Endothelial cell of umbilical vein (primary cell): ENCODE data around the gene GPR107. TPM values are rescaled to one million over a fixed set of nuclear protein-coding genes. Genes with fewer than 3 reads are reported as not detected.
A peak's percentile ranks its signal among the peaks of the same experiment; 100 is the strongest.

Source experiments
- BruUV-seq: library from RNA; stranded (reverse); fragments of 400-500 nt; replicated peaks from 2 replicates; lab custom pipeline; 2021; lab: Mats Ljungman, UMichigan
- CTCF ChIA-PET: fragments of 300-600, 350-600 bp; sonication (Branson Sonifier 250); formaldehyde crosslinking; loops from one replicate; lab custom pipeline; 2021; ENCODE audit warnings: antibody characterized with exemption, inconsistent platforms; lab: Charles Lee
- POLR2A ChIA-PET: fragments of 300-600, 350-600 bp; sonication (Branson Sonifier 250); formaldehyde crosslinking; loops from one replicate; lab custom pipeline; 2021; ENCODE audit warnings: antibody characterized with exemption, inconsistent platforms; lab: Charles Lee
- DNase-seq: peaks from one replicate; pipeline ENCODE4 v3.0.0-alpha.2; 2011; ENCODE audit warnings: low read depth, low spot score
- FAIRE-seq: peaks from 2 replicates; lab custom pipeline; 2011; peaks lifted over from hg19 to GRCh38; lab: Jason Lieb, UNC
- H2AFZ ChIP-seq: 2 replicates; pipeline ENCODE4 v1.6.0; 2012; ENCODE audit warnings: low read depth, low read length, control low read depth, inconsistent platforms
- H3K27ac ChIP-seq: 2 replicates; pipeline ENCODE4 v1.5.1; 2011; ENCODE audit warnings: low read depth, mild to moderate bottlenecking, control low read depth, low read length, moderate library complexity; ENCODE audit not compliant: insufficient read depth
- H3K27me3 ChIP-seq, 2 experiments: 2 replicates each; pipeline versions ENCODE4 v1.6.0 to v1.6.1; 2011; ENCODE audit warnings: low read length in 2 of 2, mixed read lengths in 1 of 2; ENCODE audit not compliant: control insufficient read depth in 2 of 2, insufficient read depth in 2 of 2
- H3K36me3 ChIP-seq, 2 experiments: 2 replicates in 1 of 2; 3 replicates in 1 of 2; pipeline ENCODE4 v1.5.1; 2011; ENCODE audit warnings: low read length in 2 of 2, mild to moderate bottlenecking in 1 of 2, moderate library complexity in 1 of 2; ENCODE audit not compliant: control insufficient read depth in 2 of 2, insufficient read depth in 2 of 2; ENCODE audit errors: extremely low read depth in 1 of 2
- H3K4me1 ChIP-seq: 3 replicates; pipeline ENCODE4 v1.5.1; 2011; ENCODE audit warnings: mild to moderate bottlenecking, low read length; ENCODE audit not compliant: control insufficient read depth, insufficient read depth; ENCODE audit errors: extremely low read depth
- H3K4me2 ChIP-seq: 2 replicates; pipeline ENCODE4 v1.6.1; 2011; ENCODE audit warnings: low read length, control low read depth, mixed read lengths; ENCODE audit not compliant: insufficient read depth
- H3K4me3 ChIP-seq, 3 experiments: fragments of 200-600 bp in 1 of 3; sonication (generic), shearing (Covaris generic) in 1 of 3; replicated peaks in 1 of 3; 2 replicates each; pipeline ENCODE4 v1.5.1; 2011 to 2016; ENCODE audit warnings: control low read depth in 3 of 3, low read length in 3 of 3, mild to moderate bottlenecking in 2 of 3, inconsistent platforms in 1 of 3, low read depth in 1 of 3, moderate library complexity in 1 of 3; ENCODE audit not compliant: insufficient read depth in 1 of 3
- H3K79me2 ChIP-seq: 2 replicates; pipeline ENCODE4 v1.6.0; 2012; ENCODE audit warnings: low read length, inconsistent platforms; ENCODE audit not compliant: control insufficient read depth, insufficient read depth
- H3K9ac ChIP-seq: replicated peaks from 2 replicates; pipeline ENCODE3; 2011; ENCODE audit warnings: low read length, control low read depth; ENCODE audit not compliant: insufficient read depth; ENCODE audit errors: extremely low read depth
- H3K9me1 ChIP-seq: replicated peaks from 3 replicates; pipeline ENCODE4 v1.6.0; 2011; ENCODE audit warnings: mild to moderate bottlenecking, low read length; ENCODE audit not compliant: control insufficient read depth, insufficient read depth; ENCODE audit errors: extremely low read depth
- H3K9me3 ChIP-seq: replicated peaks from 2 replicates; pipeline ENCODE4 v1.5.1; 2012; ENCODE audit warnings: low read length, inconsistent platforms; ENCODE audit not compliant: control insufficient read depth, insufficient read depth
- H4K20me1 ChIP-seq: replicated peaks from 2 replicates; pipeline ENCODE3; 2011; ENCODE audit warnings: mild to moderate bottlenecking, low read length; ENCODE audit not compliant: control insufficient read depth, insufficient read depth; ENCODE audit errors: extremely low read depth
- EZH2 ChIP-seq: IDR thresholded peaks from 2 replicates; pipeline ENCODE4 v1.6.1; 2012; ENCODE audit warnings: borderline replicate concordance, low read depth, mild to moderate bottlenecking, moderate library complexity, low read length, inconsistent platforms; ENCODE audit not compliant: severe bottlenecking
- FOS ChIP-seq: IDR thresholded peaks from 2 replicates; pipeline ENCODE4 v1.6.1; 2011; ENCODE audit warnings: mild to moderate bottlenecking, low read length, moderate library complexity, borderline replicate concordance; ENCODE audit not compliant: insufficient read depth
- GATA2 ChIP-seq: IDR thresholded peaks from 2 replicates; pipeline ENCODE4 v1.7.0; 2011; ENCODE audit warnings: low read depth, mild to moderate bottlenecking, moderate library complexity, mixed read lengths, low read length; ENCODE audit not compliant: insufficient read length, insufficient read depth
- JUN ChIP-seq: IDR thresholded peaks from 2 replicates; pipeline ENCODE4 v1.6.1; 2011; ENCODE audit warnings: borderline replicate concordance, low read depth; ENCODE audit not compliant: insufficient read length, insufficient read depth
- MYC ChIP-seq: IDR thresholded peaks from one replicate; pipeline ENCODE4 v1.6.1; 2011; ENCODE audit warnings: mild to moderate bottlenecking, low read depth, low read length
- POLR2A ChIP-seq: IDR thresholded peaks from 2 replicates; pipeline ENCODE4 v1.6.1; 2012; ENCODE audit warnings: low read depth, mild to moderate bottlenecking, control low read depth, low read length
- POLR2AphosphoS5 ChIP-seq: IDR thresholded peaks from 2 replicates; pipeline ENCODE4 v1.6.1; 2012; ENCODE audit warnings: low read depth, mild to moderate bottlenecking, control low read depth, low read length, moderate library complexity; ENCODE audit not compliant: insufficient read depth
- dilution Hi-C: fragments of 300-500 bp; cut with MboI; formaldehyde crosslinking; loops from one replicate; pipeline ENCODE4 v1.15.0; 2019; ENCODE audit warnings: low sequenced_read_pairs; ENCODE audit not compliant: extremely low pct_ligation_motif_present
- intact Hi-C: fragments of 100-400 bp; cut with micrococcal nuclease; formaldehyde crosslinking; loops from one replicate; pipeline ENCODE4 v1.10.0; 2022
- polyA plus RNA-seq, 4 experiments: library from polyadenylated mRNA; depleted of rRNA in 3 of 4; stranded (reverse) in 3 of 4; unstranded in 1 of 4; fragments of >200 nt; gene quantifications; 2 replicates each; pipeline versions ENCODE4 v1.2.1 to v1.2.3, GENCODE V29; 2011 to 2012; ENCODE audit warnings: missing spikeins in 1 of 4
- total RNA-seq: library from RNA; stranded (reverse); gene quantifications from 2 replicates; pipeline ENCODE4 v1.2.3, GENCODE V29; 2021
- TF ChIP-seq, protein P1 (sequence below): IDR thresholded peaks from 2 replicates; pipeline ENCODE4 v1.6.1; 2011; ENCODE audit not compliant: insufficient read depth, insufficient read length
- TF ChIP-seq, protein P2 (sequence below), 2 donors: IDR thresholded peaks; 1 replicate in 1 of 2; 2 replicates in 1 of 2; pipeline ENCODE4 v1.5.1; 2011; ENCODE audit warnings: low read length in 2 of 2, mild to moderate bottlenecking in 2 of 2, moderate library complexity in 2 of 2, control low read depth in 1 of 2, inconsistent platforms in 1 of 2, low read depth in 1 of 2; ENCODE audit not compliant: insufficient read depth in 1 of 2; ENCODE audit errors: extremely low read depth in 1 of 2

GPR107 gene
- total and polyA plus RNA-seq, 2 donors (not counting 3 experiments of a cell fraction or from before 2014, with no cell fraction given) = 27.2 to 38.9 TPM

DNA sequence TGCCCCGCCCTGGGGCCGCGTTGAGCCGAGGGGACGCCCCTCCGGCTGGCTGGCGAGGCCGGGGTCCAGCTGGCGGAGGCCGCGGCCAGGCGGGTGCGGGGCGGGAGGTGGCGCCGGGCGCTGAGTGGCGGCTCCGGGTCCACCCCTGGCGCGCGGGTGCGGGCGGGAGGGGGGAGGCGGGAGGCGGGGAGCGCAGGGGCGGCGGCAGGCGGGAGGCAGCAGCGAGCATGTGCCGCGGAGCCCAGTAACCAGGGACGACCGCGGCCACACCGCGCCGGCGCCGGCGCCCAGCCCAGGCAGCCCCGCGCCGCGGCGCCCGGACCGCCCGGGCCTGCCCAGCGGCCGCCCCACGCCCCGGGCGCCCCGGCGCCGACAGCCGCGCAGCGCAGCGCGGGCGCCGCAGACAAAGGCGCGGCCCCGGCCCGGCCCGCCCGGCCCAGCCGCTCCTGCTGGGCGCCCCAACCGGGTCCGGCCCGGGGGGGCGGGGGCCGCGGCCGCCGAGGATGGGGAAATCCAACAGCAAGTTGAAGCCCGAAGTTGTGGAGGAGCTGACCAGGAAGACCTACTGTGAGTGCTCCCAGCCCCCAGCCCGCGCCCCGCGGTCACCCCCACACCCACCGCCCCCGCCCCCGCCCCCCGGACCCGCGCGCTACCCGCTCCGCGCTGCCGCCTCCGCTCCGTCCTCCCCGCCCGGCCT, 118.6 kb downstream of the GPR107 start, which contains the start of gene NCS1:
TSS of gene NCS1 (plus strand) at position 244 of the 697 bp plus-strand sequence. CDS start at position 504, 260 bp downstream.
- intact Hi-C loops = loop anchor here (2.0 kb wide), 1 partner anchor 66 kb away; no protein-coding TSS in a partner anchor

More for the DNA sequence above, 118.6 kb downstream of the GPR107 start, which contains the start of gene NCS1:
- no peaks in the 10 kb centered on the region for H3K27me3 ChIP-seq
- peak within 1 kb of the TSS; percentile 43 for H3K27ac ChIP-seq
- H3K4me2 ChIP-seq = peak within 1 kb of the TSS; percentile 78
- DNase-seq = peak; percentile 36
- H2AFZ ChIP-seq = peak within 1 kb of the TSS; percentile 95
- peak within 1 kb of the TSS; percentile 69 for H3K9ac ChIP-seq
- POLR2A ChIA-PET = no interaction called here
- H3K36me3 ChIP-seq = peaks cover 0 to 4% of the 10 kb centered on the region in 2 experiments
- FAIRE-seq = no peak
- H3K4me3 ChIP-seq = peak within 1 kb of the TSS; percentile 47 to 60 (median 54)
- H3K9me1 ChIP-seq = no peaks in the 10 kb centered on the region
- dilution Hi-C loops = no loop called here
- CTCF ChIA-PET = no interaction called here
- H4K20me1 ChIP-seq = no peaks in the 10 kb centered on the region
- H3K4me1 ChIP-seq = peaks cover 9% of the 10 kb centered on the region
- BruUV-seq = no TSS peak
- H3K9me3 ChIP-seq = no peaks in the 10 kb centered on the region
- TF ChIP-seq POLR2AphosphoS5 = no peak
- TF ChIP-seq EZH2 = no peak
- TF ChIP-seq, protein P1, sequence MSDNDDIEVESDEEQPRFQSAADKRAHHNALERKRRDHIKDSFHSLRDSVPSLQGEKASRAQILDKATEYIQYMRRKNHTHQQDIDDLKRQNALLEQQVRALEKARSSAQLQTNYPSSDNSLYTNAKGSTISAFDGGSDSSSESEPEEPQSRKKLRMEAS = no peak
- TF ChIP-seq FOS = no peak
- no peak for TF ChIP-seq JUN
- TF ChIP-seq, protein P2, sequence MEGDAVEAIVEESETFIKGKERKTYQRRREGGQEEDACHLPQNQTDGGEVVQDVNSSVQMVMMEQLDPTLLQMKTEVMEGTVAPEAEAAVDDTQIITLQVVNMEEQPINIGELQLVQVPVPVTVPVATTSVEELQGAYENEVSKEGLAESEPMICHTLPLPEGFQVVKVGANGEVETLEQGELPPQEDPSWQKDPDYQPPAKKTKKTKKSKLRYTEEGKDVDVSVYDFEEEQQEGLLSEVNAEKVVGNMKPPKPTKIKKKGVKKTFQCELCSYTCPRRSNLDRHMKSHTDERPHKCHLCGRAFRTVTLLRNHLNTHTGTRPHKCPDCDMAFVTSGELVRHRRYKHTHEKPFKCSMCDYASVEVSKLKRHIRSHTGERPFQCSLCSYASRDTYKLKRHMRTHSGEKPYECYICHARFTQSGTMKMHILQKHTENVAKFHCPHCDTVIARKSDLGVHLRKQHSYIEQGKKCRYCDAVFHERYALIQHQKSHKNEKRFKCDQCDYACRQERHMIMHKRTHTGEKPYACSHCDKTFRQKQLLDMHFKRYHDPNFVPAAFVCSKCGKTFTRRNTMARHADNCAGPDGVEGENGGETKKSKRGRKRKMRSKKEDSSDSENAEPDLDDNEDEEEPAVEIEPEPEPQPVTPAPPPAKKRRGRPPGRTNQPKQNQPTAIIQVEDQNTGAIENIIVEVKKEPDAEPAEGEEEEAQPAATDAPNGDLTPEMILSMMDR (IDR thresholded peaks at IDR 0.05; ENCODE audit: extremely low read depth in 1 of 2, insufficient read depth in 1 of 2, low read depth in 1 of 2, low read length in 2 of 2) = no peak
- TF ChIP-seq GATA2 = no peak
- no peak for TF ChIP-seq POLR2A
- TF ChIP-seq MYC = no peak
- H3K79me2 ChIP-seq = peaks cover 40% of the 10 kb centered on the region
